Liver (tissue), 3 donors: ENCODE measurements around the gene KLHL14.

Experiments used
- CTCF ChIP-seq: fragments of 150-350 bp; IDR thresholded peaks from 2 replicates; pipeline ENCODE4 v1.5.1; 2017; ENCODE audit warnings: improper control_type of control experiment, low read depth, low read length; ENCODE audit not compliant: missing input control
- EGR1 ChIP-seq, 2 donors: IDR thresholded peaks; 2 replicates each; pipeline ENCODE4 v1.6.1; 2016 to 2018; ENCODE audit warnings: antibody characterized with exemption in 2 of 2, low read depth in 2 of 2
- GABPA ChIP-seq, 2 donors: IDR thresholded peaks in 1 of 2; conservative IDR thresholded peaks in 1 of 2; 2 replicates each; pipeline ENCODE4 v1.6.1; 2016; ENCODE audit warnings: antibody characterized with exemption in 2 of 2, mild to moderate bottlenecking in 1 of 2, moderate library complexity in 1 of 2
- MAX ChIP-seq: IDR thresholded peaks from 2 replicates; pipeline ENCODE4 v1.6.1; 2016; ENCODE audit warnings: antibody characterized with exemption
- ZBTB33 ChIP-seq: IDR thresholded peaks from 2 replicates; pipeline ENCODE4 v1.6.1; 2016; ENCODE audit warnings: antibody characterized with exemption
- donor health status: healthy.
- donor health status: healthy.

- TF ChIP-seq CTCF (no peak), ZBTB33 (no peak), EGR1 (IDR thresholded peaks at IDR 0.05; ENCODE audit: low read depth in 2 of 2) (no peak), GABPA (IDR thresholded peaks at IDR 0.05 in 1 of 2, conservative IDR thresholded peaks at IDR 0.05 in 1 of 2) (no peak), MAX (no peak)
Measured at GRCh38 chr18:32798209-32798960, 25.6 kb upstream of the KLHL14 start.
